ENCODE measurements around the gene PGLYRP3. TPM values are rescaled to one million over a fixed set of nuclear protein-coding genes. Genes with fewer than 3 reads are reported as not detected.

The PGLYRP3 gene
- total RNA-seq, 2 donors from 2014 or later = not detected

- Histone ChIP-seq H3K9me3 (no peaks in the 10 kb centered on the region), H3K4me3 (no peak overlapping the region), H3K27me3 (peaks cover 0 to 3% of the 10 kb centered on the region in 2 donors), H3K27ac (no peak overlapping the region), H3K4me1 (no peaks in the 10 kb centered on the region), H3K36me3 (replicated peaks in 1 of 2; ENCODE audit: insufficient read depth in 1 of 2, low read depth in 2 of 2) (no peaks in the 10 kb centered on the region)
- WGBS, 2 donors = 56 to 66% methylated on average over 7 of the region's 7 CpGs
- DNase-seq (no peak), ATAC-seq (no peak)
- TF ChIP-seq CTCF (IDR thresholded peaks at IDR 0.05) (no peak), POLR2A (IDR thresholded peaks at IDR 0.05) (no peak)
- intact Hi-C loops (cut with DNase I) = no loop called here
These were observed 40.6 kb upstream of the PGLYRP3 start for GRCh38 chr1:153353226-153353947.

GRCh38 chr1:153352523-153352922, 39.8 kb upstream of the PGLYRP3 start:
- TF ChIP-seq CTCF (IDR thresholded peaks at IDR 0.05) (peak; percentile 57 to 98 (median 82)), POLR2A (IDR thresholded peaks at IDR 0.05) (no peak)
- Histone ChIP-seq H3K36me3 (replicated peaks in 1 of 2; ENCODE audit: insufficient read depth in 1 of 2, low read depth in 2 of 2) (no peaks in the 10 kb centered on the region), H3K27me3 (peaks cover 0 to 3% of the 10 kb centered on the region in 2 donors), H3K9me3 (no peaks in the 10 kb centered on the region), H3K27ac (no peak overlapping the region), H3K4me1 (no peaks in the 10 kb centered on the region), H3K4me3 (no peak overlapping the region)
- DNase-seq (peak; percentile 67 to 73 (median 70)), ATAC-seq (peak; percentile 78)
- intact Hi-C loops (cut with DNase I) = no loop called here
- WGBS, 2 donors = 0% methylated on average over 4 of the region's 4 CpGs

GRCh38 chr1:153350321-153350957, 37.7 kb upstream of the PGLYRP3 start:
- no peaks in the 10 kb centered on the region for H3K9me3 ChIP-seq
- H3K4me3 ChIP-seq = no peak overlapping the region
- H3K4me1 ChIP-seq = no peaks in the 10 kb centered on the region
- no peaks in the 10 kb centered on the region for H3K36me3 ChIP-seq (replicated peaks in 1 of 2; ENCODE audit: insufficient read depth in 1 of 2, low read depth in 2 of 2)
- TF ChIP-seq CTCF (IDR thresholded peaks at IDR 0.05) = no peak
- TF ChIP-seq POLR2A (IDR thresholded peaks at IDR 0.05) = no peak
- H3K27ac ChIP-seq = no peak overlapping the region
- no peak for DNase-seq
- ATAC-seq = no peak
- H3K27me3 ChIP-seq = peaks cover 0 to 3% of the 10 kb centered on the region in 2 donors
- intact Hi-C loops (cut with DNase I) = no loop called here
- WGBS, 2 donors = 19 to 29% methylated on average over 1 of the region's 1 CpG

- TF ChIP-seq CTCF (IDR thresholded peaks at IDR 0.05) (no peak), POLR2A (IDR thresholded peaks at IDR 0.05) (no peak)
- intact Hi-C loops (cut with DNase I) = no loop called here
- no peaks in the 10 kb centered on the region for H3K36me3 ChIP-seq (replicated peaks in 1 of 2; ENCODE audit: insufficient read depth in 1 of 2, low read depth in 2 of 2)
- DNase-seq (no peak), ATAC-seq (no peak)
- no peak overlapping the region for H3K27ac ChIP-seq
- H3K27me3 ChIP-seq = peaks cover 0 to 3% of the 10 kb centered on the region in 2 donors
- H3K4me3 ChIP-seq = no peak overlapping the region
- H3K4me1 ChIP-seq = peaks cover 5% of the 10 kb centered on the region
- WGBS, 2 donors = 44 to 50% methylated on average over 15 to 17 of the region's 17 CpGs
- no peaks in the 10 kb centered on the region for H3K9me3 ChIP-seq
These were observed 36.9 kb upstream of the PGLYRP3 start for GRCh38 chr1:153349363-153350320.

All from body of pancreas (tissue), 4 donors.